Right forelimb (tissue), 1 donor: ENCODE measurements around the gene TASOR2.

ENCODE experiments used
- DNase-seq: peaks from one replicate; pipeline ENCODE4 v3.0.0-alpha.2; 2018

TASOR2 gene, protein sequence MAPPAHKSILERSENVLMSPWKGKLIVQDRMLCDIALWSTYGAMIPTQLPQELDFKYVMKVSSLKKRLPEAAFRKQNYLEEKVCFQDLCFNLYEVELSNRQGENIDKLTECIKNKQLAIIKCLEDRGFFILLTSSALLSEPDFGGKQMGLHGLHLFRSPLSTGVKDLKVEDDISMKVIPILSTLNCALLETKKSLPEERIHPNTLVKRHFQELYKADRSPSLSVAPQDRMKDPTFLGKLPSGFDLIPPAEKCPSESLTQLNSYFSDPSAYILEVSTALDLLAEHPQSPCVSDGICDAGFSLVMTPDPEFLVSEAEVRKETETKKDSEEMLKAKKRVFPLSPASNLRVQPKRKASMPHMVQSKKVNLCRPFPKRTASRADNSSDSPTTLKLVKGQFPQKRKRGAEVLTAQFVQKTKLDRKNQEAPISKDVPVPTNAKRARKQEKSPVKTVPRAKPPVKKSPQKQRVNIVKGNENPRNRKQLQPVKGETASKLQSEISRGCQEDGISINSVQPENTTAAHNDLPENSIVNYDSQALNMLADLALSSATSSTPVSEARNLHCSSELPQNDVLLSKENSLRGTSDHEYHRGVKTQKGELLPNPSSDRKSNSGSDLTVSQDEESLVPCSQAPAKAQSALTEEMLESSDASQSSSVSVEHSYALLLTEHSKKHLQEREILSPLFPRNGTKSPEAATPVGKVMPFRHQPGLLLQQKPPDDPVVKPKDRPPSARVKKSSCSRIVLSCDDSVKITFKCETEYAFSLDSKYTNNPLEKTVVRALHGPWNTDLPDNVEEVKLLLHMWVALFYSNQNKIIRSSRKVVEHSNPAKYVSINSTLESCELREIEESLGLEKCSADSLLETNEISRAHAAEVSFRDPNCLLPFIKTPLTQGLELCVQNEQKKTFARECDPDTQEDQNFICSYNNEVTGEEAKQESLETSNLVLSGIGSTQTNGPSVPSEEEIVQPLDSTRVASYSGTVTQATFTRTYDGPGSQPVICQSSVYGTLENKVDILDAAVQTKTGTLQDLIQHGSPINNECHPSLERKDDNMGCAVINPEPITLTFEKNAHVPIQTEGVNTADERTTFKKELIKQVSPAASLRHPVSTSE (N-terminal part only)

DNA sequence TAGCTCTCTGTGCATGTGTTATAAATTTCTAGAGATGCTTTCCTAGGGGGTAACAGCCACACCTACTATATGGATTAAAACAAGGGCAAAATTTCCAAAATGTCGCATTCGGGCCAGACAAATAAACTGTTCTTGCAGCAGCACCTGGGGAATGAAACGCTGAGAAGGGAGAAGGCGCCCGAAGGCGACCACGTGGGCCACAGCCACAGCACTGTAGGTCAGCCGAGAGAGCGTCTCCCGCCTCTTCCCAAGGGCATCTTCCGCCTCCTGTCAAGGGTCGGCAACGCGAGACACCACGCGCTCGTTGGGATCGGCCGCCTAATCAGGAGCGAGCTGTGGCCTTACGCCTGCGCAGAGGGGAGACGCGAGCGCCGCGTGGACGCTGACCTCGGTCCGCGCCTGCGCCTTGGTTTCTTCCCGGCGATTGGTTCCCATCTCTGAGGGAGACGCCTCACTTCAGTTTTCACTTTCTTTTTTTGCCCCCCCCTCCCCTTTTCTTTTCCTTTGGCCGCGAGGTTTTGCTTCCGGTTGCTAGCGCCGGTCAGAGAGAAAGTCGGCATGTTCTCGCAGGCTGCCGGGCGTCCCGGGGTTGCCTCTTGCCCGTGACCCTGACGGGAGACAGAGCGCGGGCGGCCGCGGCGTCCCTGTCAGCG, at the start of gene TASOR2:
TSS of gene TASOR2 (plus strand) at position 521 of the 653 bp plus-strand sequence. CDS start 35,805 bp downstream, outside the sequence.
- DNase-seq: peak; percentile 97

DNA sequence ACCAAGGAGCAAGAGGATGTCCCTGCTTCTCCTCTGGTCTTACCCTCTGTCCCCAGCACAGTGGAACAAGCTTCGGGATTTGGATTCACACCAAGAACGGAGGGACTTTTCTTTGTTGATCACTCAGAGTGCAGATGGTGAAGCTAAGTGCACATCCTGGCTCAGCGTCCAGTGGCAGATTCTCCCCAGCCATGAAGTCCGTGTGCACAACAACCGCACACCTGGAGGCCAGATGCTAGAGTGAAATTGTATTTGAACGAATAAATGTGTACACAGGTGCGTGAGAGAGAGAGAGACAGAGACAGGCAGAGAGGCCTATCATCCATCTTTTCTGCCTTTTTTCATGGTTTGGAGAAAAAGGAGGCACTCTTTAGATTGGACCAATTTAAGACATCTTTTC, 49.7 kb upstream of the TASOR2 start:
- DNase-seq: no peak

DNA sequence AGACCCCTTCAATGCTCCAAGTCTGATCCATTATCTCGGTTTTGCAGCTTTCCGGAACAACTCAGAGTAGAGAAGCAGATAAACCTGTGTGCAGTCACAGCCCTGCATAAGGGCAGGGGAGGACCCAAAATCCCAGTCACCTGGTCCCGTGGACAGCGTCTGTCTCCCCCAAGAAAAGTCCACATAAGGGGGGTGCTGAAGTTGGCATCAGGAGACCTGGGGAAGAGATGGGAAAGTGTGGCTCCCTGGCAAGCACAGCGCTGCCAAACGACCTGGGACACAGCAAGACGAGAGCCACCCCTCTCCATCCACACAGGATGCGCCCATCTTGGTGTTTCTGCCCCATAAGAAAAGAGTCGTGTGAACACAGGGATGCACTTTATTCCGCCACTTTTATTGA, 46.1 kb upstream of the TASOR2 start:
- DNase-seq: no peak

DNA sequence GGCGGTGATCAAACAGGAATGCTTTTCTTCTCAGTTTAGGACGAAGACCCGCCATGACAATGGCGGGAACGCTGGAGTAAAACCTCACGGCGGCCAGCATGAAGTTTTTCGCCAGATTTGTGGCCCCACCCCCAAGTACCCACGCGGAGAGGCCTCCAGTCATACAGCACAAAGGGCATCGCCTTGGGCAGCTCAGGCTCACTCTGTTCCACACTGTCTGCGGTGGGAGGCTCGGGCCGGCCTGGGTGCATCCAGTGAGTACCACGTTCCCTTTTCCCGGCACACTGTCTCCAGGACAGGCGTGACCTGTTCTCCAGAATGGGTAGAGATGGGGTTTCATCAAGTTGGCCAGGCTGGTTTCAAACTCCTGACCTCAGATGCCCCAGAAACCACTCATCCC, 45.6 kb upstream of the TASOR2 start:
- DNase-seq: no peak

DNA sequence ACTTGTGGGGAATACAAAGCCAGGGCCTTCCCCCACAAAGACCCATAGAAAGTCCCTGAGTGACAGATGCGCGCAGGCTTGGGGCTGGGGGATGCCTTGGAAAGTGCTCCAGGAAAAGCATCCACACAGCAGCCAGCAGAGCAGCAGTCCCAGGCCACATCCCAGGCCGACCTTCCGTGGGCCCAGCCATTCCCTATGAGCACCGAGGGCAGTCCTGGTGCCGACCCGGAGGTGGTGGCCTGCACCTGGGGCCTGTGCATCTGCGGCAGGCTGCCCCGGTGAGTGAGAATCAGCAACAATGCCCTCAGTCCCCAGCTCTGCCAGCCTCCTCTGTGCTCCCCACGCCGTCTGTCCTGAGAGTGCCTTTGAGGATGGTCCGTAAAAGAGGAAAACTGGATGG, 44.6 kb upstream of the TASOR2 start:
- no peak for DNase-seq

DNA sequence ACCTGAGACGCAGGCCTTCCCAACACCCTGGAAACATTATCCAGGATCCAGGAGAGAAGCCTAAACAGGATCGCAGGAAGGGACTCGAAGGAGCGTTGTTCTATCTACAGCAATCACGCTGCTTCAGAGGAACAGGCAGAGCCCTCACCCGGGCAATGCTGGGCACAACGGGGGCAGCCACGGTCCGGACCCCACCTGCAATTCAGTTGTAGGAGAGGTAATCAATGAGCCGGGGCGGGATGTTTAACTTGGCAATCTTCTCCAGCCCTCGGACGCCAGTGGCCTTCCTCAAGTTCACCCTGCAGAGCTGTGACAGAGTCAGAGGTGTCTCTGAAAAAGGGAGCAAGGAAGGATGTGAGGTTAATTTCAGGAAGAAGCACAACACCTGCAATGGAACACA, 44.1 kb upstream of the TASOR2 start:
- DNase-seq: no peak

DNA sequence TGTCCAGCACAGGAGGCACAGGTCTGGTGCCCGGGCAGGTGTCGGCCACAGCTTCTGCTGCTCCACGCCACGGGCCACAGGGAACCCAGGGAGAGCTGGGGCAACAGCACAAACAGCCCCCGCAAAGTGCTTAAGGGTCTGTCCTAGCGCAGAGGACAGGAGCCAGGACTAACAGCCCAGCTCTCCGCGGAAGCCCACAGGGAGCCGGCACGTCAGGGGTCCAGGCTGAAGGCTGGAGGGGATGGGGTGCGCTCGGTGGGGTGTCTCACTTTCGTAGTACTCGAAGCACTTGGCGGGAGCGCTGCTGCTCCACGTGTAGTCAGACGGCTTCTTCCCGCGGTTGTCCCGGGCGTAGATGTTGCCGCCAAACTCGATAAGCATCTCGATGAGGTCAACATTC, 43.1 kb upstream of the TASOR2 start:
- DNase-seq: no peak

DNA sequence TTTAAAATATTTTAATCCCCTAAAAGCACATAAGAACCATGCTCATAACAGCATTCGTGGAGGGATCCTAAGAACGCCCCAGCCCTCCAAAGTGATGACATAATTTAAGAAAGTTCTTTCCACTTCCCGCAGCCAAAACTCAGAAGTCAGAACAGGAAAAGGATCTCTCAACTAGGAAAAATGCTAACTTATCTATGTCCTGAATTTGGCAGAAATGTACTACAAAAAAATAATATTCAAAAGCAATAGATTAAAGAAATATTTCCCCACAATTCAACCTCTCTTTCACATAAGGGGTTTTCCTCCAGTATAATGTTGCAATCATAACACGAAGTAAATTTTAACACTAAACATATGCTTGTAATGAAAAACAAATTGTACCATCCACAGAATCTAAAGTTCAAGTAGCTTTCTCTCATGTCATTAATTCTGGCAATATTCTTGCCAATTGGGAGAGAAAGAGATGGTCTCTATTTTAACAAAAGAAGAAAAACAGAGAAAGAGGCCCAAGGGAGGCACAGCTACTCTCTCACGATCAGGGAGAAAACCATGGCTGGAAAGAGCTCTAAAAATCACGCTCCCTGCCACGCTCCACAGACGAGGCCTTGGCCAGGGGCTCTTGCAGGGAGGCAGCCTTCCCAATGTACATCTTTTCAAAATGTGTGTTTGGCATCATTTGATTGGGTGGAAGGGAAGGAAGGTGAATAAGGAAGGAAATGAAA, 41.1 kb upstream of the TASOR2 start:
- no peak for DNase-seq

DNA sequence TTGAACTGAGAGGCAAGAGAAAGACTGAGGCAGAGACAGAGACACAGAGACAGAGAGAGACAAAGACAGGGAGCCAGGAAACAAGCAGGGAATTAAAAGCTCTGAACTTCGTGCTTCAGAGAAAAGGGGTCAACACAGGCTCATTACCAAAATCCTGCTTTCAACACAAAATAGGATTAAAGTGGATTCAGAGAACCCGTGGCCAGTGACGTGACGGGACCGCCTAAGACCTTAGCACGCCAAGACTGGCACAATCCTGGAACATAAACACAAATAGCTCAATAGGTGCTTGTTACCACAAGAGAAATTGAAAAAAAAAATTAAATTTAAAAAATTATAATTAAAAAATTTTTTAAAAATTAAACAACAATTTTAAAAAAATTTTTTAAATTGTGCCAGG, 39.7 kb upstream of the TASOR2 start:
- DNase-seq: no peak

DNA sequence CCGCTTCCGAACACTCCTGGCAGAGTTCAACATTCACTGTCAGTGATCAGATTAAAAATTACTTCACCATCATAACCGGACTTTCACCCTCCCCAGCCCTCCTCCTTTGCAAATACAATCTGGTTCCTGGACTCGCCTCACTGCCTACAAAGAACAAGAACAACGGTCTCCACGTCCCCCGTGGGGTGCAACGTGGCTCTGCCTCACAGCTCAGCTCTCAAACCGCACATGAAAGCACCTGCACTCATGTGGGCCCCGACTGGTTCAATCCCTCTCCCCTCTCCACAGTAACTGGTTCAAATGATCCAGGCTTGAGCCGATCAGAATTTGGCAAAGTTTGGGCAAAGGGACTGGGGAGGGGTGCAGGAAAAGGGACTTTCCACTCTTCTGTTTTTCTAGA, 39.3 kb upstream of the TASOR2 start:
- no peak for DNase-seq

DNA sequence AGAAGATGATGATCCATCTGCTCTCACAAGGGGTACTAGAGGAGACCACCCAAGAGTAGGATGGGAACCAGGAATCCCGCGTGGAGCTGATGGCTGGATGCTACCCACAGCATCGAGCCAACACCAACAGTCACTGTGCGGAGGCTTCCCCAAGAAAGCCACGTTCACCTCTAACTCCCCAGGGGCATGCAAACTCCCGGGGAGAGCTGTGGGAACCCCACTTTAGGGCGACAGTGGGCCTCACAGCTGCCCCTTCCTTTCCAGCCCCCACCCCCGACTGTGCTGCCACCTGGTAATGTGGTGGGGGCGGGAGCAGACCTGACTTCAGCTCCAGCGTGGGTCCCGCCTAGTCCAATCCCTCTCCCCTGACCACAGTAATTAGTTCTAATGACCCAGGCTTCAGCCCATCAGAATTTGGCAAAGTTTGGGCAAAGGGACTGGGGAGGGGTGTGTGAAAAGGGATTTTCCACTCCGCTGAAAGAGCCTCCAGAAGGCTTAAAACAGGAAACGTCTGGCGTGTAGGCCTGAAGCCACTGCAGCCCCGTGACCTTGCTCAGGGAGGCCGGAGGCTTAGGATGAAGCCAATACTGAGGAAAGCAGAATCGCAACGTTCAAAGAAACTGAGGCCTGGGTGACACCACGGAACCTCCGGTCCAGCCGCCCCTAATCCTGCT, 38.6 kb upstream of the TASOR2 start:
- no peak for DNase-seq

DNA sequence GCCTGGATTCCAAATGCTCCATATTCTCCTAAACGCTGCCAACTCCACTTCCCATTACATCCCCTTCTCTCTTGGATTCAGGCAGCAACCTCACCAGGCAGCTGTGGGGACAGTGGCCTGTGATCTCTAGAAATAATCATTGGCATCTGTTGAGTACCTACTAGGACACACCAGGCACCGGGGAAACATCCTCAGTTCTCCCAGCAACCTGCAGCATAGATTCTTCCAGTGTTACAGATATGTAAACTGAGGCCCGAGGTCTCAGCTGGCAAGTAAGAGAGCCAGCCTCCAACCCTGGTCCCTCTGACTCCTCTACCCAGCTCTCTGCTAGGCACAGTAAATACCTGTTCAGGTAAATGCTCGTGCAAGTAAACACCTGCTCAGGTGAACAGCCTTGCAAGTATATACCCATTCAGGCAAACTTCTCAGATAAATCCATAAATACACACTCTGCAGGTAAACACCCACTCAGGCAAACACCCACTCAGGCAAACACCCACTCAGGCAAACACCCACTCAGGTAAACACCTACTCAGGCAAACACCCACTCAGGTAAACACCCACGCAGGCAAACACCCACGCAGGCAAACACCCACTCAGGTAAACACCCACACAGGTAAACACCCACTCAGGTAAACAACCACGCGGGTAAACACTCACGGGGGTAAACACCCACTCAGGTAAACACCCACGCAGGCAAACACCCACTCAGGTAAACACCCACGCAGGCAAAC, 37.0 kb upstream of the TASOR2 start:
- no peak for DNase-seq

DNA sequence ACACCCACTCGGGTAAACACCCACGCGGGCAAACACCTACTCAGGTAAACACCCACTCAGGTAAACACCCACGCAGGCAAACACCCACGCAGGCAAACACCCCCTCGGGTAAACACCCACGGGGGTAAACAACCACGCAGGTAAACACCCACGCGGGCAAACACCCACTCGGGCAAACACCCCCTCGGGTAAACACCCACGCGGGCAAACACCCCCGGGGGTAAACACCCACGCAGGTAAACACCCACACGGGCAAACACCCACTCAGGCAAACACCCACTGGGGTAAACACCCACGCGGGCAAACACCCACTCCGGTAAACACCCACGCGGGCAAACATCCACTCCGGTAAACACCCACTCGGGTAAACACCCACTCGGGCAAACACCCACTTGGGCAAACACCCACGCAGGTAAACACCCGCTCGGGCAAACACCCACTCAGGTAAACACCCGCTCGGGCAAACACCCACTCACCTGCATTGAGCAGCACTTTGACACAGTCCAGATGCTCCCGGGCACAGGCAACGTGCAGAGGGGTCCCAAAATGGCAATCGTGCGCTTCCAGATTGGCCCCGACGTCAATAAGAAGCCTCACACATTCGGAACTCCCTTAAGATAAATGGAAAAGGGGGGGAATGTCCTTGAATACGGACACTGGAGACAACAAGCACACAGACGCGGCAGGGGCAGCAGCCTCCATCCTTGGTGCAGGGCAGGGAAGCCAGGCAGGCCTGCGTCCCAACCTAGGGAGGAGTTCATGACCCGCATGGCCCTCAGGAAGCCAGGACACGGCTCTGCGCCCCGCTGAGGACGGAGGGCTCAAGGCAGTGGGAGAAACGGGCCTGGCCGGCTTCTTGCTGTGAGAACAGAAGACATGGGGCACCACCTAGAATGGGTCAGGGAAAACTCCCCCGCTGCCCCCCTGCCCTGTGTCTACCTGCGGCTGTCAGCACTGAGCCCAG, 35.9 kb upstream of the TASOR2 start:
- DNase-seq: no peak

DNA sequence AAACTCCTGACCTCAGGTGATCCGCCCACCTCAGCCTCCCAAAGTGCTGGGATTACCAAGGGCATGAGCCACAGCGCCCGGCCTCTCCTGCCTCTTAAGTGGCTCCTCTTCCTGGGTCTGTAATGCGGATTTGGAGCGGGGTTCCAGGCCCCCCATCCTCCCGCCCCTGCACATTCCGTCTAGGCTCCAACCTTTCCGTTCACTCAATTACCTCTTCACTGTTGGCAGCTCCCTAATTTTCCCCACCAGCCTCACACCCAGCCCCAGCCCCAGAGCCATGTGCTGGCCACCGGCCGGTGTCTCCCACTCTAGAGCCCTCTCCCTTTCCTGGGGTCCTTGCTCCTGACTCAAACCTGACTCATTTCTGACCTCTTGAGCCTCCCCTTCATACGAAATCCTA, 34.9 kb upstream of the TASOR2 start:
- DNase-seq: no peak

DNA sequence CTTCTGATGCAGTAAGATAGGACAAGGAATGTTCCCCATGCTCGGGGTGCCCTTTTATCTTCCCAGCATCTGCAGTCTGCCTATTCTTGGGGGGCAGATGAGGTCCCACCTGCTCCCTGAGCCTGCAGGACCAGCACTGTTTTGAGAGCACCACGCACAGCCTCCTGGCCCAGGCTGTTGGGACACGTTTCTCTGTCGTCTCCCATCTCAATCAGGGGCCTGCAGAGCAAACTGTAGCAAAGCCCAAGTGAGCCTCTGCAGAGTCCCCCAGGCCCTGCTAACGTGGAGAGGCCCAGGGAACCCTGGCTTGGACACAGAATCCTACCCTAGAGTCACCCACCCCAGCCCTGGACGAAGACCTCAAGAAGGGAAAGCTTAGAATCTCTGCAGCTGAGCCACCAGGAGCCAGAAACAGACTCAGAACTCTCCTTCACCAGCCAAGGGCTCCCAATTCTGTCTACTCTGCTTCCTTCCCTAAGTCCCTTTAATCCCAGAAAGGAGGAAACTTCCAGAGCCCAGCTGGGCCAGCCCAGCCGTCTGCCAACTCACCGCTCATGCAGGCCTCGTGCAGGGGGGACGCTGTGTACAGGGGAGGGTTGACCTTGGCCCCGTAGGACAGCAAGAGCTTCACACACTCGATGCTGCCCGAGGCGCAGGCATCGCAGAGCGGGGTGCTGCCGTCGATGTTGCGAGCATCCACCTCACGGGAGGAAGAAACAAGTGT, 33.8 kb upstream of the TASOR2 start:
- no peak for DNase-seq

DNA sequence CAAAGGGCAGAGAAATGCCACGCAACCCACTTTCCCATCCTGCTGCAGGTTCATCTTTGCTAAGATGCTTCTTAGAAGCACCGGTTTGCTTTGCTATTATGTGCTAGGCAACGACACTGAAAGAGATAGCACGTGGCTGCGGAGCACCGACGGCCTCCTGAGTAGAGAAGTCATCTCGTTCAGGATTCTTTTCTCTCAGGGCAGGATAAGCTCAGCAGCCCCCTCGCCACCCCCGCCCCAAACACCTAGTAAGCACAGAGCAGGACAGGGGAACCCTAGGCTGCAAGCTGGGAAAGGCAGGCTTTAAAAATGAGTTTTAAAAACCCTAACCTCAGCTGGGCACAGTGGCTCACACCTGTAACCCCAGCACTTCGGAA, 33.3 kb upstream of the TASOR2 start:
- DNase-seq: no peak

DNA sequence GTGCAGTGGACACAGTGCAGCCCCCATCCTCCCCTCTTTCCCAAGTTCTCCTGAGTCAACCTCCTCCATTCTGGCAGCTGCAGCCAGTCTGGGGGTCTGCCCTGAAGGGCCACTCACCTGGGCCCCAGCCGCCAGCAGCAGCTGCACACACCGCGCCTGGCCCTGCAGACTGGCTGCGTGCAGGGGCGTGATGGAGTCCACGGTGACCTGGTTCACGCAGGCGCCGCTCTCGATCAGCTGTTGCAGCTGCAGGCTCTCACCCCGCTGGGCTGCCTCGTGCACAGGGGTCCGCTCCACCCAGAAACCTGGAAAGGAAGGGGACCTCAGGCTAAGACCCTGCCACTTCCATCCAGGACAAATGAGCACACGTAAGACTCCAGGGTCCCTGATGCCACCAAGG, 31.9 kb upstream of the TASOR2 start:
- DNase-seq: no peak

DNA sequence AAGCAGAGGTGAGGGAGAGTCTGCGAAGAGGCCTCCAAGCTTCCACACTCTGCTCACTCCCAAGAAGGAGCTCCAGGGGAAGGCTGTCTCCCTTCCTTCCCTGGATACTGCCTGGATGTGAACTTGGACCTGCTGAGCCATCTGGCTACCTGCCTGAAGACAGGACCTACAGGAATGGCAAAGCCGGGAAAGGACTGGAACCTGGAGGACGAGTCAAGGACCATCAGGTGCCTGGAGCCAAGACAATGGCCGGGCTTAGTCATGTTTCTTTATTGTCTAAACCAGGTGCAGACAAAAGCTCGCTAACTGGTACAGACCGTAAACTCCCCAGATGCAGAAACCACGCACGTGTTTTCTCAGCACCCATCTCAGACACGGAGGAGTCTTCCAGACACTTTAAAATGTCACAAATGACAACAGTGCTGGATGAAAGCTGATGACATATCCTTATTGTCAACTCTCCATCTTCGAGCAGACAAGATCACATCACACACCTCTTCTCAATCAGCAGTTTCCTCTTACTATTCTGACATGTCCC, 30.4 kb upstream of the TASOR2 start:
- no peak for DNase-seq

DNA sequence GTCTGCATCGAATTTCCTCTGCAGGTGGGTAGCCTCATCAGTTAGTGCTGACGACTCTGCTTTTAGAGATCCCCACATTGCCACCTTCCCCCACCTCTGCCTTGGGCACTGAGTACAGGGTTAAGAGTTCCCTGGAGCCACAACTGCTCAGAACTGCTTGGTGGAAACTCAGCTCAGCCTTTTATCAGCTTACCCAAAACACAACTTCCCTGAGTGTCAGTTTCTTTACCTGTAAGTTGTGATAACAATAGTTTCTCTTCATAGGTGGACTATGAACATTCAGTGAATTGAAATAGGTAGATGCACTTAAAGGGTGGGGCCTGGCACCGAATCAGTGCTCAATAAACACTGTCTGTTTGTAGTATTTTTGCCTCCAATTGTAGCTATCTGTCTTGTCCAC, 29.5 kb upstream of the TASOR2 start:
- DNase-seq: no peak
